Right lobe of liver (tissue), 4 donors: ENCODE results near the gene MDFIC2.
A peak's percentile ranks its signal among the peaks of the same experiment; 100 is the strongest.

Experiments used
- POLR2A ChIP-seq: fragments of 450-650 bp; IDR thresholded peaks from one replicate; pipeline ENCODE4 v1.6.1; 2017; ENCODE audit warnings: antibody characterized with exemption, mild to moderate bottlenecking
- TF ChIP-seq, protein P1 (sequence below), 4 donors: fragments of 200-600 bp in 3 of 4; fragments of 450-650 bp in 1 of 4; IDR thresholded peaks; one replicate each; pipeline versions ENCODE4 v1.5.1 to v1.8.0; 2016 to 2022; ENCODE audit warnings: antibody characterized with exemption in 4 of 4, mild to moderate bottlenecking in 2 of 4
- donor health status: DM: no; HTN: no; CAD: no.
- donor health status: DM: no; HTN: no; CAD: no.
- donor health status: DM: no; HTN: yes; CAD: no.

DNA sequence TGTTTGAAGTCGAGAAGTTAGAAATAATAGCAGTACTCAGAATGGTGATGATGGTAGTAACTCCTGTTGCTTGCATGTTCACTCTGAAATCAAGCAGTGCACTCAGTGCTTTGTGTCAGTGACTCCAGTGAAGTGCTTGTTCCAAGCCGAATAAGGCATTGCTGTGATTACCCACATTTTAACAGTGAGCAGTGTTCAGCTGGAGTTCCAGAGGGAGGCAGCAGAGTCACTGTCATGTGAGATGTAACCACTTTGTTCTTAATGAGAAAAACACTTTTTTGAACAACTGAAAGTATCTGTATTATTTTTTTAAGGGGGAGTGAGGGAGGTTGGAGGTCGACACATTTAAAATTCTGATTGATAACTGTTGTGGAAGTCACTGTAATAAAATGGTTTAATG lies 3.7 kb downstream of the MDFIC2 start:
- TF ChIP-seq, protein P1, sequence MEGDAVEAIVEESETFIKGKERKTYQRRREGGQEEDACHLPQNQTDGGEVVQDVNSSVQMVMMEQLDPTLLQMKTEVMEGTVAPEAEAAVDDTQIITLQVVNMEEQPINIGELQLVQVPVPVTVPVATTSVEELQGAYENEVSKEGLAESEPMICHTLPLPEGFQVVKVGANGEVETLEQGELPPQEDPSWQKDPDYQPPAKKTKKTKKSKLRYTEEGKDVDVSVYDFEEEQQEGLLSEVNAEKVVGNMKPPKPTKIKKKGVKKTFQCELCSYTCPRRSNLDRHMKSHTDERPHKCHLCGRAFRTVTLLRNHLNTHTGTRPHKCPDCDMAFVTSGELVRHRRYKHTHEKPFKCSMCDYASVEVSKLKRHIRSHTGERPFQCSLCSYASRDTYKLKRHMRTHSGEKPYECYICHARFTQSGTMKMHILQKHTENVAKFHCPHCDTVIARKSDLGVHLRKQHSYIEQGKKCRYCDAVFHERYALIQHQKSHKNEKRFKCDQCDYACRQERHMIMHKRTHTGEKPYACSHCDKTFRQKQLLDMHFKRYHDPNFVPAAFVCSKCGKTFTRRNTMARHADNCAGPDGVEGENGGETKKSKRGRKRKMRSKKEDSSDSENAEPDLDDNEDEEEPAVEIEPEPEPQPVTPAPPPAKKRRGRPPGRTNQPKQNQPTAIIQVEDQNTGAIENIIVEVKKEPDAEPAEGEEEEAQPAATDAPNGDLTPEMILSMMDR (IDR thresholded peaks at IDR 0.05) = peak in 2 of 4 donors; percentile 8 to 9
- no peak for TF ChIP-seq POLR2A
